GM12878 (cell line): Measurements from ENCODE around the gene HYAL1. TPM values are rescaled to one million over a fixed set of nuclear protein-coding genes. Genes with fewer than 3 reads are reported as not detected.

Experiments used
- ATF7 ChIP-seq: fragments of 450-650 bp; IDR thresholded peaks from 2 replicates; pipeline ENCODE4 v1.6.1; 2016; ENCODE audit warnings: low read depth, mild to moderate bottlenecking
- BHLHE40 ChIP-seq, 2 experiments: fragments of 450-650 bp in 1 of 2; IDR thresholded peaks; 2 replicates each; pipeline ENCODE4 v1.6.1; 2011 to 2017; ENCODE audit warnings: low read depth in 2 of 2, borderline replicate concordance in 1 of 2, improper control_type of control experiment in 1 of 2, low read length in 1 of 2, mild to moderate bottlenecking in 1 of 2
- BMI1 ChIP-seq: fragments of 450-650 bp; IDR thresholded peaks from 2 replicates; pipeline ENCODE4 v1.6.1; 2016; ENCODE audit warnings: mild to moderate bottlenecking, moderate library complexity, borderline replicate concordance
- E2F4 ChIP-seq: IDR thresholded peaks from 2 replicates; pipeline ENCODE4 v1.6.1; 2012; ENCODE audit warnings: low read depth, low read length, improper control_type of control experiment
- E4F1 ChIP-seq: fragments of 450-650 bp; IDR thresholded peaks from 2 replicates; pipeline ENCODE4 v1.6.1; 2018; ENCODE audit warnings: borderline replicate concordance, mild to moderate bottlenecking; ENCODE audit not compliant: partially characterized antibody
- IRF3 ChIP-seq: fragments of 450-650 bp; IDR thresholded peaks from 2 replicates; pipeline ENCODE4 v1.6.1; 2014; ENCODE audit warnings: mild to moderate bottlenecking
- KAT2A ChIP-seq: conservative IDR thresholded peaks from 2 replicates; pipeline ENCODE4 v1.6.1; 2011; ENCODE audit warnings: low read depth, low read length; ENCODE audit not compliant: control insufficient read depth
- PBX3 ChIP-seq: IDR thresholded peaks from 2 replicates; pipeline ENCODE4 v1.6.1; 2011; ENCODE audit warnings: mild to moderate bottlenecking, low read depth, low read length, moderate library complexity; ENCODE audit not compliant: insufficient replicate concordance
- POU2F2 ChIP-seq: IDR thresholded peaks from 3 replicates; pipeline ENCODE4 v1.6.1; 2011; ENCODE audit warnings: low read depth, mild to moderate bottlenecking, low read length, borderline replicate concordance
- RFX5 ChIP-seq: IDR thresholded peaks from 2 replicates; pipeline ENCODE4 v1.6.1; 2011; ENCODE audit warnings: low read depth, low read length, improper control_type of control experiment
- SIN3A ChIP-seq: IDR thresholded peaks from 2 replicates; pipeline ENCODE4 v1.6.1; 2012; ENCODE audit warnings: low read depth, low read length, improper control_type of control experiment
- SIX5 ChIP-seq: IDR thresholded peaks from 2 replicates; pipeline ENCODE4 v1.6.1; 2011; ENCODE audit warnings: mild to moderate bottlenecking, low read depth, low read length, moderate library complexity; ENCODE audit not compliant: severe bottlenecking
- SKIL ChIP-seq: fragments of 450-650 bp; IDR thresholded peaks from 2 replicates; pipeline ENCODE4 v1.6.1; 2017; ENCODE audit warnings: mild to moderate bottlenecking, low read depth, inconsistent platforms; ENCODE audit not compliant: poor library complexity, severe bottlenecking
- SUZ12 ChIP-seq: fragments of 200-600 bp; sonication (generic); IDR thresholded peaks from one replicate; pipeline ENCODE4 v1.6.1; 2018; ENCODE audit warnings: antibody characterized with exemption, mild to moderate bottlenecking; ENCODE audit not compliant: unreplicated experiment
- TBL1XR1 ChIP-seq: IDR thresholded peaks from 2 replicates; pipeline ENCODE4 v1.6.1; 2012; ENCODE audit warnings: low read depth, low read length, improper control_type of control experiment
- ZBTB11 ChIP-seq: fragments of 450-650 bp; formaldehyde crosslinking; IDR thresholded peaks from 2 replicates; pipeline ENCODE4 v1.5.0; 2022; ENCODE audit warnings: mild to moderate bottlenecking, missing genetic modification characterization
- ZNF274 ChIP-seq: IDR thresholded peaks from one replicate; pipeline ENCODE4 v1.8.0; 2011; ENCODE audit not compliant: insufficient read length, insufficient read depth
- polyA plus RNA-seq, 11 experiments: library from polyadenylated mRNA; depleted of rRNA in 4 of 11; unstranded in 6 of 11; stranded (reverse) in 5 of 11; fragments of >200 nt; fragmentation: Nextera tagmentation in 4 of 11; fragmentation: Illumina TruSeq in 1 of 11; extraction: Ambion mirVana in 4 of 11; extraction: Trizol in 1 of 11; gene quantifications; 1 replicate in 1 of 11; 2 replicates in 10 of 11; pipeline versions ENCODE4 v1.2.1 to v1.2.3, GENCODE V29; 2011 to 2016; ENCODE audit warnings: inconsistent platforms in 2 of 11, missing spikeins in 2 of 11, low read depth in 1 of 11
- total RNA-seq, 4 experiments: library from RNA; depleted of rRNA in 3 of 4; stranded (reverse); fragments of >200 nt in 3 of 4; fragmentation: Illumina TruSeq in 1 of 4; extraction: Trizol in 1 of 4; gene quantifications; 2 replicates each; pipeline versions ENCODE4 v1.2.1 to v1.2.3, GENCODE V29; 2013 to 2021

HYAL1 gene
- total and polyA plus RNA-seq, 10 of the 15 experiments (the other 5 are each of a cell fraction or from before 2014, with no cell fraction given), result 0.04 to 0.55 (median 0.18) TPM; not detected in 2

GRCh38 chr3:50337175-50337861 is 33.9 kb upstream of the HYAL1 start (continued):
- TF ChIP-seq SKIL (no peak), ZBTB11 (no peak), BHLHE40 (IDR thresholded peaks at IDR 0.05; ENCODE audit: borderline replicate concordance in 1 of 2, low read depth in 2 of 2, low read length in 1 of 2) (peak; percentile 98 to 100), SUZ12 (no peak), POU2F2 (0 out of 3 replicates have a peak, but pooled peaks have one; percentile 8), SIX5 (no peak), BMI1 (no peak), IRF3 (no peak), TBL1XR1 (0 out of 2 replicates have a peak, but pooled peaks have one; percentile 12), ZNF274 (no peak), PBX3 (no peak), SIN3A (peak; percentile 95), ATF7 (peak; percentile 98), E4F1 (no peak), KAT2A (no peak), RFX5 (peak; percentile 19; the same call in 1 of the 2 replicates), E2F4 (peak; percentile 88)
